ENCODE results near the gene MAGEA2B. TPM values are rescaled to one million over a fixed set of nuclear protein-coding genes. Genes with fewer than 3 reads are reported as not detected.
"Not testable (repeated sequence)": the region's sequence is repeated elsewhere in the genome, so short reads cannot be mapped to it uniquely, and the experiment has no call there.

MAGEA2B gene
- total RNA-seq = not detected

GRCh38 chrX:152713815-152714787 is at the start of gene MAGEA2B:
TSS of gene MAGEA2B (plus strand) at chrX:152714628. CDS start at chrX:152717107, 2,479 bp downstream.
- intact Hi-C loops (cut with DNase I; ENCODE audit: low total_unique reads); H3K27me3 ChIP-seq; DNase-seq; H3K4me1 ChIP-seq; H3K36me3 ChIP-seq; ATAC-seq; H3K27ac ChIP-seq; H3K4me3 ChIP-seq; H3K9me3 ChIP-seq; in situ Hi-C loops (cut with MboI; ENCODE audit: low sequenced_read_pairs in 4 of 4): not testable (repeated sequence)

- Histone ChIP-seq H3K36me3 (no peaks in the 10 kb centered on the region), H3K4me1 (no peaks in the 10 kb centered on the region), H3K9me3 (no peaks in the 10 kb centered on the region), H3K27ac (no peak overlapping the region), H3K4me3 (no peak overlapping the region), H3K27me3 (no peaks in the 10 kb centered on the region)
- TF ChIP-seq CTCF (IDR thresholded peaks at IDR 0.05 in 4 of 5, conservative IDR thresholded peaks at IDR 0.05 in 1 of 5) (no peak), POLR2A (IDR thresholded peaks at IDR 0.05) (no peak)
- ATAC-seq = no peak
- in situ Hi-C loops (cut with MboI; ENCODE audit: low sequenced_read_pairs in 4 of 4) = no loop called here
- DNase-seq = no peak
- intact Hi-C loops (cut with DNase I; ENCODE audit: low total_unique reads) = no loop called here
Observed at GRCh38 chrX:152674135-152674534, 40.3 kb upstream of the MAGEA2B start.

GRCh38 chrX:152674652-152675051 is 39.8 kb upstream of the MAGEA2B start:
- H3K4me3 ChIP-seq; H3K27ac ChIP-seq; in situ Hi-C loops (cut with MboI; ENCODE audit: low sequenced_read_pairs in 4 of 4); H3K9me3 ChIP-seq; ATAC-seq; intact Hi-C loops (cut with DNase I; ENCODE audit: low total_unique reads); H3K27me3 ChIP-seq; H3K36me3 ChIP-seq; DNase-seq; H3K4me1 ChIP-seq: not testable (repeated sequence)

- H3K4me1 ChIP-seq; H3K9me3 ChIP-seq; H3K27ac ChIP-seq; H3K4me3 ChIP-seq; intact Hi-C loops (cut with DNase I; ENCODE audit: low total_unique reads); ATAC-seq; H3K27me3 ChIP-seq; in situ Hi-C loops (cut with MboI; ENCODE audit: low sequenced_read_pairs in 4 of 4); H3K36me3 ChIP-seq; DNase-seq: not testable (repeated sequence)
Observed at GRCh38 chrX:152681012-152681411, 33.4 kb upstream of the MAGEA2B start.

GRCh38 chrX:152697952-152698931 is 16.2 kb upstream of the MAGEA2B start, which contains the start of gene MAGEA3:
TSS of gene MAGEA3 (plus strand) at chrX:152698794. CDS start at chrX:152700833, 2,039 bp downstream.
- H3K36me3 ChIP-seq; DNase-seq; ATAC-seq; intact Hi-C loops (cut with DNase I; ENCODE audit: low total_unique reads); H3K9me3 ChIP-seq; H3K4me3 ChIP-seq; in situ Hi-C loops (cut with MboI; ENCODE audit: low sequenced_read_pairs in 4 of 4); H3K4me1 ChIP-seq; H3K27me3 ChIP-seq; H3K27ac ChIP-seq: not testable (repeated sequence)

- DNase-seq; in situ Hi-C loops (cut with MboI; ENCODE audit: low sequenced_read_pairs in 4 of 4); H3K36me3 ChIP-seq; H3K4me1 ChIP-seq; H3K9me3 ChIP-seq; intact Hi-C loops (cut with DNase I; ENCODE audit: low total_unique reads); H3K4me3 ChIP-seq; H3K27me3 ChIP-seq; ATAC-seq; H3K27ac ChIP-seq: not testable (repeated sequence)
Observed at GRCh38 chrX:152700390-152700789, 14.0 kb upstream of the MAGEA2B start.

GRCh38 chrX:152706500-152706899 is 7.9 kb upstream of the MAGEA2B start:
- intact Hi-C loops (cut with DNase I; ENCODE audit: low total_unique reads); ATAC-seq; H3K36me3 ChIP-seq; H3K9me3 ChIP-seq; H3K4me1 ChIP-seq; in situ Hi-C loops (cut with MboI; ENCODE audit: low sequenced_read_pairs in 4 of 4); H3K27me3 ChIP-seq; H3K4me3 ChIP-seq; H3K27ac ChIP-seq; DNase-seq: not testable (repeated sequence)

GRCh38 chrX:152709173-152709572 is 5.3 kb upstream of the MAGEA2B start, which contains the start of gene CSAG2:
TSS of gene CSAG2 (minus strand) at chrX:152709273. CDS start at chrX:152709112, 161 bp downstream.
- H3K36me3 ChIP-seq; ATAC-seq; H3K27me3 ChIP-seq; in situ Hi-C loops (cut with MboI; ENCODE audit: low sequenced_read_pairs in 4 of 4); H3K27ac ChIP-seq; H3K4me3 ChIP-seq; intact Hi-C loops (cut with DNase I; ENCODE audit: low total_unique reads); H3K9me3 ChIP-seq; DNase-seq; H3K4me1 ChIP-seq: not testable (repeated sequence)

- H3K4me1 ChIP-seq; intact Hi-C loops (cut with DNase I; ENCODE audit: low total_unique reads); in situ Hi-C loops (cut with MboI; ENCODE audit: low sequenced_read_pairs in 4 of 4); H3K9me3 ChIP-seq; H3K36me3 ChIP-seq; ATAC-seq; H3K27ac ChIP-seq; DNase-seq; H3K4me3 ChIP-seq; H3K27me3 ChIP-seq: not testable (repeated sequence)
Observed at GRCh38 chrX:152713195-152713594, 1.2 kb upstream of the MAGEA2B start.
